Activated CD4-positive, CD25-positive, alpha-beta regulatory T cell treated with anti-CD3 and anti-CD28 coated beads, Interleukin-2, amount 50 U/mL, for 24 hours (primary cell): ENCODE results near the gene ITGAL.
A peak's percentile ranks its signal among the peaks of the same experiment; 100 is the strongest.
"Not testable (repeated sequence)": the region's sequence is repeated elsewhere in the genome, so short reads cannot be mapped to it uniquely, and the experiment has no call there.

Source experiments
- ATAC-seq, 2 donors: fragments of 150-1000 bp; cut with Tn5 transposase; one replicate each; pipeline ENCODE4 v1.10.0; 2021; ENCODE audit warnings: mild to moderate bottlenecking in 1 of 2, moderate library complexity in 1 of 2

The ITGAL gene

GRCh38 chr16:30457743-30458560 is 14.6 kb upstream of the ITGAL start:
- ATAC-seq, result no peak

GRCh38 chr16:30458561-30459394 is 13.8 kb upstream of the ITGAL start:
- ATAC-seq, result peak; percentile 97 to 98

- no peak for ATAC-seq
Observed at GRCh38 chr16:30459456-30459855, 13.1 kb upstream of the ITGAL start.

- not testable (repeated sequence) for ATAC-seq
Observed at GRCh38 chr16:30461426-30461825, 11.1 kb upstream of the ITGAL start.

- ATAC-seq, result no peak
Observed at GRCh38 chr16:30464078-30464477, 8.5 kb upstream of the ITGAL start.

- ATAC-seq, result peak; percentile 44 to 48
Observed at GRCh38 chr16:30470170-30470512, 2.4 kb upstream of the ITGAL start.

GRCh38 chr16:30470632-30470995 is 1.9 kb upstream of the ITGAL start:
- ATAC-seq, result no peak

GRCh38 chr16:30473231-30474073 is 910 bp downstream of the ITGAL start:
- ATAC-seq, result peak; percentile 26 to 31

GRCh38 chr16:30474074-30474452 is 1.5 kb downstream of the ITGAL start:
- no peak for ATAC-seq

- no peak for ATAC-seq
Observed at GRCh38 chr16:30474684-30475083, 2.1 kb downstream of the ITGAL start.

- ATAC-seq, result no peak
Observed at GRCh38 chr16:30476991-30477390, 4.4 kb downstream of the ITGAL start.

GRCh38 chr16:30477773-30478172 is 5.2 kb downstream of the ITGAL start:
- ATAC-seq, result not testable (repeated sequence)

GRCh38 chr16:30478766-30479478 is 6.4 kb downstream of the ITGAL start:
- no peak for ATAC-seq

- no peak for ATAC-seq
Observed at GRCh38 chr16:30481381-30481780, 8.8 kb downstream of the ITGAL start.

- ATAC-seq, result peak; percentile 68 to 74
Observed at GRCh38 chr16:30482366-30482765, 9.8 kb downstream of the ITGAL start.

- ATAC-seq, result no peak
Observed at GRCh38 chr16:30484887-30485286, 12.3 kb downstream of the ITGAL start.

- ATAC-seq, result no peak
Observed at GRCh38 chr16:30485818-30486436, 13.4 kb downstream of the ITGAL start.

GRCh38 chr16:30488764-30489605 is 16.4 kb downstream of the ITGAL start:
- no peak for ATAC-seq

- no peak for ATAC-seq
Observed at GRCh38 chr16:30490210-30490609, 17.7 kb downstream of the ITGAL start.

GRCh38 chr16:30491229-30491628 is 18.7 kb downstream of the ITGAL start:
- ATAC-seq, result no peak

GRCh38 chr16:30491744-30492308 is 19.3 kb downstream of the ITGAL start:
- peak; percentile 36 to 45 for ATAC-seq
